ENCODE data around the gene EFHC1. TPM values are rescaled to one million over a fixed set of nuclear protein-coding genes. Genes with fewer than 3 reads are reported as not detected.

EFHC1 gene
- total and polyA plus RNA-seq, 10 donors, result 9.3 to 40.3 (median 16.8) TPM

DNA sequence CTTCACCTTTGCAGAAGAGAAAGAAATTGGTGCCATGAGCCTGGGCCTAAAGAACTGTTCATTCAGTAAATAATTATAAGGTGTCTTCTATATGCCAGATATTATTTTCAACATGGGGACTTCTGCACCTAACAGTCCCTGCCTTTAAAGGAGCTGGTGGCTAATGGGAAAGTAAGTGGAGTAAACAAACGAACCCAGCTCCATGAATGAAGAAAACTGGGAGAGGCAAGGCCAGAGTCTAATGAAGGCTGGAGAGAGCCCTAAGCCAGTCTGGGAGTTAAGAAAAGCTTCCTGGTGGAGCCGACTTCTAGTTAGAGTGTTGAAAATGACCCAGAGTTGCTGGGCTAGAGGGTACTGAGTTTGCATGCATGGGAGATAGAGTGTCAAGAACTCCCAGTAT lies 24.2 kb upstream of the EFHC1 start:
- WGBS, 5 donors, result 88 to 99% (median 94%) methylated on average over 2 of the region's 2 CpGs
- no peaks in the 10 kb centered on the region for H3K36me3 ChIP-seq
- no peak for DNase-seq
- no peak overlapping the region for H3K4me3 ChIP-seq
- peaks cover 3 to 75% (median 34%) of the 10 kb centered on the region in 6 donors for H3K4me1 ChIP-seq
- no peaks in the 10 kb centered on the region for H3K9me3 ChIP-seq
- intact Hi-C loops (cut with DNase I; ENCODE audit: low total_unique reads), result loop anchor here (5.0 kb wide), 1 partner anchor 114 kb away; the partner anchor contains the start of gene MCM3
- no peaks in the 10 kb centered on the region for H3K27me3 ChIP-seq (replicated peaks in 1 of 7)
- H3K27ac ChIP-seq, result peak overlapping the region in 1 of 8 donors; percentile 71
- TF ChIP-seq, protein P1, sequence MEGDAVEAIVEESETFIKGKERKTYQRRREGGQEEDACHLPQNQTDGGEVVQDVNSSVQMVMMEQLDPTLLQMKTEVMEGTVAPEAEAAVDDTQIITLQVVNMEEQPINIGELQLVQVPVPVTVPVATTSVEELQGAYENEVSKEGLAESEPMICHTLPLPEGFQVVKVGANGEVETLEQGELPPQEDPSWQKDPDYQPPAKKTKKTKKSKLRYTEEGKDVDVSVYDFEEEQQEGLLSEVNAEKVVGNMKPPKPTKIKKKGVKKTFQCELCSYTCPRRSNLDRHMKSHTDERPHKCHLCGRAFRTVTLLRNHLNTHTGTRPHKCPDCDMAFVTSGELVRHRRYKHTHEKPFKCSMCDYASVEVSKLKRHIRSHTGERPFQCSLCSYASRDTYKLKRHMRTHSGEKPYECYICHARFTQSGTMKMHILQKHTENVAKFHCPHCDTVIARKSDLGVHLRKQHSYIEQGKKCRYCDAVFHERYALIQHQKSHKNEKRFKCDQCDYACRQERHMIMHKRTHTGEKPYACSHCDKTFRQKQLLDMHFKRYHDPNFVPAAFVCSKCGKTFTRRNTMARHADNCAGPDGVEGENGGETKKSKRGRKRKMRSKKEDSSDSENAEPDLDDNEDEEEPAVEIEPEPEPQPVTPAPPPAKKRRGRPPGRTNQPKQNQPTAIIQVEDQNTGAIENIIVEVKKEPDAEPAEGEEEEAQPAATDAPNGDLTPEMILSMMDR (IDR thresholded peaks at IDR 0.05 in 8 of 11, conservative IDR thresholded peaks at IDR 0.05 in 3 of 11), result no peak
- no peak for TF ChIP-seq POLR2AphosphoS5 (IDR thresholded peaks at IDR 0.05)
- TF ChIP-seq POLR2A (IDR thresholded peaks at IDR 0.05), result no peak

GRCh38 chr6:52399511-52400312 lies 20.4 kb upstream of the EFHC1 start:
- WGBS, 5 donors, result 32 to 39% (median 35%) methylated on average over 3 of the region's 3 CpGs
- intact Hi-C loops (cut with DNase I; ENCODE audit: low total_unique reads), result loop anchor here (5.0 kb wide), 1 partner anchor 117 kb away; the partner anchor contains the start of gene MCM3
- DNase-seq, result no peak

GRCh38 chr6:52400313-52401041 lies 19.7 kb upstream of the EFHC1 start:
- H3K36me3 ChIP-seq, result peaks cover 0 to 31% (median 15%) of the 10 kb centered on the region in 6 donors
- 66 to 89% (median 84%) methylated on average over 2 of the region's 2 CpGs for WGBS, 5 donors
- H3K4me3 ChIP-seq, result no peak overlapping the region
- intact Hi-C loops (cut with DNase I; ENCODE audit: low total_unique reads), result no loop called here
- no peaks in the 10 kb centered on the region for H3K9me3 ChIP-seq
- TF ChIP-seq, protein P1 (IDR thresholded peaks at IDR 0.05 in 8 of 11, conservative IDR thresholded peaks at IDR 0.05 in 3 of 11), result no peak
- TF ChIP-seq POLR2A (IDR thresholded peaks at IDR 0.05), result no peak
- no peak for TF ChIP-seq POLR2AphosphoS5 (IDR thresholded peaks at IDR 0.05)
- peaks cover 0 to 40% (median 21%) of the 10 kb centered on the region in 6 donors for H3K4me1 ChIP-seq
- no peaks in the 10 kb centered on the region for H3K27me3 ChIP-seq (replicated peaks in 1 of 7)
- H3K27ac ChIP-seq, result peak overlapping the region in 1 of 8 donors; percentile 6
- no peak for DNase-seq

More at GRCh38 chr6:52399511-52400312, 20.4 kb upstream of the EFHC1 start:
- peaks cover 0 to 24% (median 12%) of the 10 kb centered on the region in 6 donors for H3K36me3 ChIP-seq
- no peak overlapping the region for H3K4me3 ChIP-seq
- H3K27me3 ChIP-seq (replicated peaks in 1 of 7), result no peaks in the 10 kb centered on the region
- peak overlapping the region in 1 of 8 donors; percentile 13 for H3K27ac ChIP-seq
- TF ChIP-seq POLR2A (IDR thresholded peaks at IDR 0.05) (no peak), POLR2AphosphoS5 (IDR thresholded peaks at IDR 0.05) (no peak)
- TF ChIP-seq, protein P1 (IDR thresholded peaks at IDR 0.05 in 8 of 11, conservative IDR thresholded peaks at IDR 0.05 in 3 of 11), result peak; percentile 45 to 83 (median 73)
- peaks cover 0 to 42% (median 23%) of the 10 kb centered on the region in 6 donors for H3K4me1 ChIP-seq
- H3K9me3 ChIP-seq, result no peaks in the 10 kb centered on the region
